CD4-positive, alpha-beta T cell (primary cell): Measurements from ENCODE around the gene DDX3X. TPM values are rescaled to one million over a fixed set of nuclear protein-coding genes. Genes with fewer than 3 reads are reported as not detected.
"Not testable (repeated sequence)": the region's sequence is repeated elsewhere in the genome, so short reads cannot be mapped to it uniquely, and the experiment has no call there.

ENCODE experiments used
- ATAC-seq: fragments of 200-7000 bp; cut with Tn5 transposase; one replicate; pipeline ENCODE4 v1.10.0; 2022; ENCODE audit warnings: mild to moderate bottlenecking; ENCODE audit not compliant: poor library complexity
- CTCF ChIA-PET: fragments of 350-600 bp; sonication (Branson Sonifier 250); formaldehyde crosslinking; loops from one replicate; lab custom pipeline; 2021; ENCODE audit warnings: antibody characterized with exemption, inconsistent platforms; lab: Charles Lee
- POLR2A ChIA-PET: fragments of 350-600 bp; sonication (Branson Sonifier 250); formaldehyde crosslinking; loops from one replicate; lab custom pipeline; 2021; ENCODE audit warnings: antibody characterized with exemption, inconsistent platforms; lab: Charles Lee
- DNase-seq, 14 experiments: peaks; one replicate each; pipeline ENCODE4 v3.0.0-alpha.2; 2013 to 2020; ENCODE audit warnings: mixed read lengths in 2 of 14
- H3K27ac ChIP-seq, 2 donors: one replicate each; pipeline versions ENCODE4 v1.5.1 to v1.7.0; 2013; ENCODE audit warnings: low read length in 2 of 2, low read depth in 1 of 2, mild to moderate bottlenecking in 1 of 2
- H3K27me3 ChIP-seq, 2 experiments: 1 replicate in 1 of 2; 2 replicates in 1 of 2; pipeline versions ENCODE4 v1.6.1 to v1.7.0; 2013; ENCODE audit warnings: low read length in 2 of 2, control low read depth in 1 of 2, mild to moderate bottlenecking in 1 of 2, moderate library complexity in 1 of 2; ENCODE audit not compliant: insufficient read depth in 2 of 2, control insufficient read depth in 1 of 2
- H3K36me3 ChIP-seq: one replicate; pipeline ENCODE4 v1.6.1; 2013; ENCODE audit warnings: low read length, control low read depth; ENCODE audit not compliant: insufficient read depth
- H3K4me1 ChIP-seq: one replicate; pipeline ENCODE4 v1.6.1; 2013; ENCODE audit warnings: low read length, control low read depth; ENCODE audit not compliant: insufficient read depth
- H3K4me3 ChIP-seq: one replicate; pipeline ENCODE4 v1.5.1; 2013; ENCODE audit warnings: mild to moderate bottlenecking, low read length, moderate library complexity
- H3K9me3 ChIP-seq, 2 experiments: 1 replicate in 1 of 2; 2 replicates in 1 of 2; pipeline versions ENCODE4 v1.6.1 to v1.7.0; 2013; ENCODE audit warnings: low read length in 2 of 2, mild to moderate bottlenecking in 2 of 2, control low read depth in 1 of 2, moderate library complexity in 1 of 2; ENCODE audit not compliant: control insufficient read depth in 1 of 2, insufficient read depth in 1 of 2
- H3K27ac Mint-ChIP-seq: one replicate; pipeline ENCODE4 v1.8.0; 2020; ENCODE audit warnings: mixed read lengths
- H3K27me3 Mint-ChIP-seq: one replicate; pipeline ENCODE4 v1.8.0; 2021; ENCODE audit warnings: mixed read lengths
- H3K36me3 Mint-ChIP-seq: one replicate; pipeline ENCODE4 v1.8.0; 2021; ENCODE audit warnings: low read depth, mixed read lengths
- H3K4me1 Mint-ChIP-seq: one replicate; pipeline ENCODE4 v1.8.0; 2021; ENCODE audit warnings: low read depth, mixed read lengths
- H3K4me3 Mint-ChIP-seq: one replicate; pipeline ENCODE4 v1.8.0; 2020; ENCODE audit warnings: mild to moderate bottlenecking, mixed read lengths
- H3K9me3 Mint-ChIP-seq: one replicate; pipeline ENCODE4 v1.8.0; 2020; ENCODE audit warnings: mixed read lengths
- intact Hi-C, 2 experiments: fragments of 100-400 bp; cut with DNase I in 1 of 2; cut with micrococcal nuclease in 1 of 2; formaldehyde crosslinking; loops; one replicate each; pipeline versions ENCODE4 v1.15.1 to v1.9.0; 2023 to 2025; cut with DNase I, micrococcal nuclease
- polyA plus RNA-seq, 2 donors: library from polyadenylated mRNA; unstranded; fragments of 120-200 nt; gene quantifications; one replicate each; pipeline ENCODE4 v1.2.1, GENCODE V29; 2013
- total RNA-seq, 174 experiments: library from RNA in 2 of 174; stranded (reverse) in 2 of 174; gene quantifications; one replicate each; pipeline ENCODE4 v1.2.3 and lab custom pipeline; 2021 to 2026
- TF ChIP-seq, protein P1 (sequence below): fragments of 200-600 bp; IDR thresholded peaks from one replicate; pipeline ENCODE4 v1.8.0; 2022; ENCODE audit warnings: antibody characterized with exemption, mild to moderate bottlenecking

DDX3X gene
- total RNA-seq = 100 to 1,000 TPM; 610 to 653 TPM
- 211 TPM for polyA plus RNA-seq (2013, experiment 1 of 2)
- polyA plus RNA-seq (2013, experiment 2 of 2) = 554 TPM
- total RNA-seq (lab: John Stamatoyannopoulos, UW) = 542 to 3,458 (median 1,005) reads per million in 172 experiments

GRCh38 chrX:41333744-41334362 is at the start of gene DDX3X:
Gene DDX3X, plus strand, starts transcription at chrX:41334162. Its CDS starts 91 bp downstream, at chrX:41334253.
- ATAC-seq (peak; percentile 56), DNase-seq (peak; percentile 68 to 93 (median 82))
- H3K27me3 Mint-ChIP-seq = peaks cover 4% of the 10 kb centered on the region
- Histone ChIP-seq H3K36me3 (peaks cover 12% of the 10 kb centered on the region), H3K4me3 (peak within 1 kb of the TSS; percentile 100), H3K27ac (peak within 1 kb of the TSS; percentile 98 to 100), H3K9me3 (no peaks in the 10 kb centered on the region), H3K4me1 (peaks cover 22% of the 10 kb centered on the region), H3K27me3 (no peaks in the 10 kb centered on the region)
- CTCF ChIA-PET = no interaction called here
- peaks cover 36% of the 10 kb centered on the region for H3K4me1 Mint-ChIP-seq
- peaks cover 57% of the 10 kb centered on the region for H3K36me3 Mint-ChIP-seq
- H3K27ac Mint-ChIP-seq = peak within 1 kb of the TSS; percentile 99
- TF ChIP-seq, protein P1, sequence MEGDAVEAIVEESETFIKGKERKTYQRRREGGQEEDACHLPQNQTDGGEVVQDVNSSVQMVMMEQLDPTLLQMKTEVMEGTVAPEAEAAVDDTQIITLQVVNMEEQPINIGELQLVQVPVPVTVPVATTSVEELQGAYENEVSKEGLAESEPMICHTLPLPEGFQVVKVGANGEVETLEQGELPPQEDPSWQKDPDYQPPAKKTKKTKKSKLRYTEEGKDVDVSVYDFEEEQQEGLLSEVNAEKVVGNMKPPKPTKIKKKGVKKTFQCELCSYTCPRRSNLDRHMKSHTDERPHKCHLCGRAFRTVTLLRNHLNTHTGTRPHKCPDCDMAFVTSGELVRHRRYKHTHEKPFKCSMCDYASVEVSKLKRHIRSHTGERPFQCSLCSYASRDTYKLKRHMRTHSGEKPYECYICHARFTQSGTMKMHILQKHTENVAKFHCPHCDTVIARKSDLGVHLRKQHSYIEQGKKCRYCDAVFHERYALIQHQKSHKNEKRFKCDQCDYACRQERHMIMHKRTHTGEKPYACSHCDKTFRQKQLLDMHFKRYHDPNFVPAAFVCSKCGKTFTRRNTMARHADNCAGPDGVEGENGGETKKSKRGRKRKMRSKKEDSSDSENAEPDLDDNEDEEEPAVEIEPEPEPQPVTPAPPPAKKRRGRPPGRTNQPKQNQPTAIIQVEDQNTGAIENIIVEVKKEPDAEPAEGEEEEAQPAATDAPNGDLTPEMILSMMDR = no peak
- POLR2A ChIA-PET = interaction anchor here (0.6 to 1.3 kb wide), 12 partner anchors 14 to 599 kb away, joined by 3 to 15 read pairs (median 5); partner anchors contain the start of genes MED14 and USP9X
- peak within 1 kb of the TSS; percentile 99 for H3K4me3 Mint-ChIP-seq
- H3K9me3 Mint-ChIP-seq = no peaks in the 10 kb centered on the region
- intact Hi-C loops = loop anchor here (1.0 to 10.0 kb wide), 6 partner anchors 48 to 591 kb away; partner anchors contain the start of genes CASK (in 1 of the 2) and USP9X (in 1 of the 2)

DNA sequence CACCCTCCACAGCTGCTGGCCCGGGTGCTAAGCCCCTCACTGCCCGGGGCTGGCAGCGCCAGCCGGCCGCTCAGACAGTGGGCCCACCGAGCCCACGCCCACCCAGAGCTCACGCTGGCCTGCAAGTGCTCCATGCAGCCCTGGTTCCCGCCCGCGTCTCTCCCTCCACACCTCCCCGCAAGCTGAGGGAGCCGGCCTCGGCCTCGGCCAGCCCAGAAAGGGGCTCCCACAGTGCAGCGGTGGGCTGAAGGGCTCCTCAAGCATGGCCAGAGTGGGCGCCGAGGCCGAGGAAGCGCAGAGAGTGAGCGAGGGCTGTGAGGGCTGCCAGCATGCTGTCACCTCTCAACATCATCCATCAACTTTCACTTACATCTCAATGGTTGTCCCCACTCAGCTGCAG is 48.0 kb upstream of the DDX3X start:
- H3K9me3 Mint-ChIP-seq, H3K4me3 ChIP-seq, DNase-seq, H3K36me3 Mint-ChIP-seq, intact Hi-C loops, H3K36me3 ChIP-seq, H3K27me3 Mint-ChIP-seq, H3K27me3 ChIP-seq, H3K27ac Mint-ChIP-seq, H3K4me1 ChIP-seq, POLR2A ChIA-PET, H3K4me3 Mint-ChIP-seq, H3K27ac ChIP-seq, H3K9me3 ChIP-seq, CTCF ChIA-PET, ATAC-seq, H3K4me1 Mint-ChIP-seq: not testable (repeated sequence)

DNA sequence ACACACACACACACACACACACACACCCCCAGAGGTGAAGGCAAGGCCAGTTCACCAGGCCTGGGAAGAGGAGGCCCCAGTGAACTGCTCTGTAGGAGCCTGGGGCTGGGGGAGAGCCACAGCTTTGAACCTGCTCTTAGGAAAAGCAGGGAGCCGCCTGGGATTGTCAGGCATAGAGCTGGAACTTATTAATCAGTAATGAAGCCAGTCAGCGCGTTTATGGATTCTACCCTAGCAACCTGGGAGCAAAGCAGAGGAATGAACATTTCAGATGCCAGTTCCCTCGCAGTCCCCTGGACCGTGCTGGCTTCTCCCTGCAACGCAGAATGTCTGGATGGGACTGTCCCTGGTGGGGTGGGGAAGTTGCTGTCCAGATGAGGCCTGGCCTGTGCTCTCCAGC is 45.3 kb upstream of the DDX3X start:
- TF ChIP-seq, protein P1 = no peak
- Mint-ChIP-seq H3K4me3 (no peak overlapping the region), H3K9me3 (no peaks in the 10 kb centered on the region), H3K4me1 (no peaks in the 10 kb centered on the region), H3K27me3 (no peaks in the 10 kb centered on the region), H3K27ac (no peak overlapping the region), H3K36me3 (no peaks in the 10 kb centered on the region)
- CTCF ChIA-PET = no interaction called here
- H3K9me3 ChIP-seq = peaks cover 6 to 7% of the 10 kb centered on the region in 2 experiments
- POLR2A ChIA-PET = no interaction called here
- intact Hi-C loops = no loop called here
- H3K27me3 ChIP-seq = no peaks in the 10 kb centered on the region
- DNase-seq (no peak), ATAC-seq (no peak)
- H3K27ac ChIP-seq = no peak overlapping the region
- H3K4me3 ChIP-seq = no peak overlapping the region
- H3K4me1 ChIP-seq = no peaks in the 10 kb centered on the region
- no peaks in the 10 kb centered on the region for H3K36me3 ChIP-seq
